SK-MEL-5 (cell line): ENCODE data around the gene DMPK. TPM values are rescaled to one million over a fixed set of nuclear protein-coding genes. Genes with fewer than 3 reads are reported as not detected.
A peak's percentile ranks its signal among the peaks of the same experiment; 100 is the strongest.
"Not testable (repeated sequence)": the region's sequence is repeated elsewhere in the genome, so short reads cannot be mapped to it uniquely, and the experiment has no call there.

Source experiments
- DNase-seq: peaks from one replicate; pipeline ENCODE4 v3.0.0-alpha.2; 2016; ENCODE audit warnings: low read depth, low spot score
- in situ Hi-C: cut with HindIII; loops from 2 replicates; pipeline ENCODE4 v1.10.0; 2016; ENCODE audit warnings: low sequenced_read_pairs, high pct_unique_total_duplicates, low pct_unique_long_range_greater_than_20kb
- total RNA-seq: library from RNA; depleted of rRNA; stranded (reverse); fragments of >200 nt; shearing (Covaris generic); gene quantifications from 2 replicates; pipeline ENCODE4 v1.2.3, GENCODE V29; 2014

DMPK gene
- total RNA-seq, 1 experiment from 2014 or later = 5.1 TPM

DNA sequence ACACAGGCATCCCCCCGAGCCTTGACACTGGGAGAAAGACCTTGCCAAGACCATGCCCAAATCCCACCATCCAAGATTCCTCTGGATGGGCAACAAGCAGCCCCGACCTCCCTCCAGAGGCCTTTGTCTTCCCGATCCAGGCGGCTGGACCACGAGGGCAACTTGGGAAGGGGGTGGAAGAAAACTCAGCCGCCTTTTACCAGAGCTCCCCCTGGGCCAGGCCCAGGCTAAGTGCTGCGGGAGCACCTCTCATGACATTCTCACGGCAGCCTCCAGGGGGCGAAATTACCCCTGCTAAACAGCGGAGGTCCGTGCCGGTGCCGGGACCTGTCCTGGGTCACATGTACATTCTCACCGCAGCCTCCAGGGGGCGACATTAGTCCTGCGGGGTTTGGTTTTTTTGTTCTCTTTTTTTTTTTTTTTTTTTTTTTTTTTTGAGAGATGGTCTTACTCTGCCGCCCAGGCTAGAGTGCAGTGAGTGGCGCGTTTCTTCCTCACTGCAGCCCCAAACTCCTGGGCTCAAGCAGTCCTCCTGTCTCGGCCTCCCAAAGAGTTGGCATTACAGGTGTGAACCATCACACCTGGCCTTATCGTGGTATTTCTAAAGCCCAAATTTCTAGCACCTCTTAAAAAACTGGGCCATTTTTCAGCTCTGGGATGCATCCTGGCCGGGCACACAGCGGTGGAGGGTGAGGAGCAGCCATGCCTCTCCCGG lies 34.9 kb upstream of the DMPK start:
- in situ Hi-C loops = no loop called here

GRCh38 chr19:45816236-45817009 lies 34.1 kb upstream of the DMPK start:
- in situ Hi-C loops = no loop called here
- no peak for DNase-seq

More for the DNA sequence above, 34.9 kb upstream of the DMPK start:
- peak; percentile 93 for DNase-seq

GRCh38 chr19:45815481-45816216 lies 33.4 kb upstream of the DMPK start:
- in situ Hi-C loops = no loop called here
- no peak for DNase-seq

DNA sequence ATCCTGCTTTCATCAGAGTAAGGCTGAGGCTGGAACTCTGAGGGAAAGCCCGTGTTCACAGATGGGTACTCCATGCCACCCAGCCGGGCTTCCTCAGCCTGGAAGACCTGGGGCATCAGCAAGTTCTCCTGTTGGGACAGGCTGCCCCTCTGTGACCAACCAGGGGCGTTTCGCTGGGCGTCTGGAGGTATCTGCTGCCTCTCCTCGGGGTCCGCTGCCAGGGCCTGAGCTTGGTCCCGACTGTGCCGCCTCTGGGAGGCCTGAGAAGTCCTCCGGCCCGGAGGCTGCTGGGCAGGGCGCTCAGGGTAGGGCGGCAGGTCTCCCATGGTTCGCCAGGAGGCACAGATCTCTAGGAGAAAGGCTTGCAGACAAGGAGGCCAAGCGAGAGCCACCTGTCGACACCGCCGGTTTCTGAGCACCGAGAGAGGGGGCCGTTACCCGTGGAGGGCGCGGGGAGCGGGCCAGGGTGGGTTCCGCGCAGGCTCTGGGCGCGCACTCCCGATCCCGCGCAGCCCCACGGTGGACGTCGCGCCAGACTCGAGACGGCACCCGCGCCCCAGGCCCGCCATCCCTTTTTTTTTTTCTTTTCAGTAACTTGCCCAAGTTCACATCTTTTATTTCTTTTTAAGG lies 32.7 kb upstream of the DMPK start, which contains the start of gene RSPH6A:
Gene RSPH6A, minus strand, starts transcription at position 458 of the 630 bp plus-strand sequence. Its CDS starts 132 bp downstream, at position 326.
- in situ Hi-C loops = no loop called here
- DNase-seq = no peak

DNA sequence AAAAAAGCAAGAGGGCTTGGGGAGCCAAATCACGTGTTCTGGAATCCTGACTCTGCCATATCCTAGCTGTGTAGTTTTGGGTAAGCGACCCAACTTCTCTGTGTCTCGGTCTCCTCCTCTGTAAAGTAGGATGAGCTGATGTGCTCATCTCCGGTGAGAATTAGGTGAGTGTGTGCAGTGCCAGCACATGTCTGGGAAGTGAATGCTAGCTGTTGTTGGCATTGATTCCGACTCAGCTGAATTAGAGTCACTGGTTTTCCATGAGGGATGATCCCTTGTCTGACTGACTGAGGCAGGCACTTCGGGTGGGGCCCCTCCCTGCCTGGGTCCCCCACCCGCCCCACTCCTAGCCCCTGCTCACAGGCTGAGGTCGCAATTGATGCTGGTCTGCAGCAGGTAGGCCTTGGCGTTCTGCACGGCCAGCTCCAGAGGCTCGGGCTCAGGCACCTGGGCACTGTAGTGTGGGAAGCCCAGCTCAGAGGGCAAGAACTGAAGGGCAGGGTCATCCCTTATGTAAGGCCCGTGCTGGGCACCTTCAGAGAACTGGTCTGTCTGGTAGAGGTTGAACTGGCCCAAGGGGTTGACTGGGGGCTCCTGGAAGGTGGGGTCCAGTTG lies 32.0 kb upstream of the DMPK start:
- no peak for DNase-seq
- in situ Hi-C loops = no loop called here

DNA sequence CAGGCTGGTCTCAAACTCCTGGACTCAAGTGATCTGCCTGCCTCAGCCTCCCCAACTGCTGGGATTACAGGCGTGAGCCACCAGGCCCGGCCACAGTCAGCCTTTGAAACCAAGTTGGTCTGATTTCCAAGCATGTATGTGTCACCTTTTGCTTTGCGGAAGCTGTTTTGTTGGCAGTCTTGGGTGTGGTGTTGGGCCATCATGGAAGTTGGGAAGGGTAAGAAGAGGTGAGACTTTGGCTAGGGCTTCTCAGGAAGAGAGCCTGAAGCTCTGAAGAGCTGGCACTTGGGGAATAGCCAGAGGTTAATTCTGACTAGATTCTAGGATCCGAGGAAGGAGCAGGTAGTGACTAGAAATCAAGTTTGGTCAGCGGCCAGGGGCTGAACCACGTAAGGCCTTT lies 30.0 kb upstream of the DMPK start:
- no peak for DNase-seq
- in situ Hi-C loops = no loop called here

- no peak for DNase-seq
- in situ Hi-C loops = no loop called here
These were observed 27.4 kb upstream of the DMPK start for GRCh38 chr19:45809643-45810159.

- no peak for DNase-seq
- in situ Hi-C loops = no loop called here
These were observed 23.4 kb upstream of the DMPK start for GRCh38 chr19:45805719-45806118.

GRCh38 chr19:45804959-45805230 lies 22.6 kb upstream of the DMPK start:
- in situ Hi-C loops = no loop called here

DNA sequence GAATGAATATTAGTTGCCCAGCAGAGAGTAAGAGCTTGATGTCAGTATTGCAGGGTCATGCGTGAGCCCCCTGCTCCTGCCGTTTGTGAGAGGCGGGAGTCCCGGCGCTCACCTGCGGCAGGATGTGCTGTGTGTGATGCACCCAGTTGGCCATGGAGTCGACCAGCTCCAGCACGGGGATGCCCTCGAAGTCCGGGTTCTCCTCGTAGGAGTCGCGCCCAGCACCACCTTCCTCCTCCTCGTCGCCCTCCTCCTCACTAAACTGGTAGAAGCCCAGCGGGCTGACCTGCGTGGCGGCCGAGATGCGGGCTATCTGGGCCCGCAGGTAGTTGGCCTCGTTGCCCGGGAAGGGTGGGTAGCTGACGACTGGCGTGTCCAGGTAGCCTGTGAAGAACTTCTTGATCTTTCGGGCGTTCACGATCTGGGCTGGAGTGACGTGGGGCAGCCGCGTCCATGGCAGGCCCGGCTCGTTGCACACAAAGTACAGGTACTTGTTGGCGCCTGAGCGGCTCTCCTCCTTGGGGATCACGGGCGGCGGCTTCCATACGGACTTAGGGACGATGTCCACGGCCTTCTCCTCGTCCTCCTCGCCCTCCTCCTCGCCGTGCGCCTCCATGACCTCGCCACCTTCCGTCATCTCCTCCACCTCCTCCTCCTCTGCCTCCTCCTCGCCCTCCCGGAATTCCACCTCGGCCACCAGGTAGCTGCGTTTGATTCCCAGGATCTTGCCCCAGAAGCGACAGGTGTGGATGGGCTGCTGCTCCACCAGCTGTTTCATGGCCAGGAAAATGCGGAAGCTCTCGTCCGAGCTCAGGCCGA lies 22.1 kb upstream of the DMPK start:
- in situ Hi-C loops = no loop called here

More at GRCh38 chr19:45804959-45805230, 22.6 kb upstream of the DMPK start:
- DNase-seq = no peak

GRCh38 chr19:45801603-45802175 lies 19.4 kb upstream of the DMPK start:
- in situ Hi-C loops = no loop called here
- DNase-seq = no peak

More for the DNA sequence above, 22.1 kb upstream of the DMPK start:
- no peak for DNase-seq

DNA sequence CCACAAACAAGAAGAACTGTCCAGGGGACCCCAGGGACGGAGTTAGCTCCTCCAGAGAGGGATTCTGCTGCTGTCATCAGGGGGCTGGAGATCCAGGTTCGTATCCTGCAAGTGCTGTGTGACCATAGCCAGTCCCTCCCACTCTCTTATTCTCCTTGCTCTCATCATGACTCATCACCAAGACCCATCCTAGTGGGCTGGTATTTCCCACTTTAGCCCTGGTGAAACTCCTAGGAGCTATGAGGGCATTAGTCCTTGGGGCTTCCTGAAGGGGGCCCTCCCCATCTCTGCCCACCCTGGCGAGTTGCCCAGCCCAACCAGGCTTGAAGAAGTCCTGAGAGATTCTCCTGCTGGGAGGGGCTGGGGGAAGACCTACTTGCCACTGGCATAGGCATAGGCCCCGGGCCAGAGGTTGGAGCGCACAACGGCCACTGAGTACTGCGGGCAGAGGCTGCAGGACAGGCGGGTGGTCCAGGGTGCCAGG lies 17.8 kb upstream of the DMPK start:
- no peak for DNase-seq
- in situ Hi-C loops = no loop called here

DNA sequence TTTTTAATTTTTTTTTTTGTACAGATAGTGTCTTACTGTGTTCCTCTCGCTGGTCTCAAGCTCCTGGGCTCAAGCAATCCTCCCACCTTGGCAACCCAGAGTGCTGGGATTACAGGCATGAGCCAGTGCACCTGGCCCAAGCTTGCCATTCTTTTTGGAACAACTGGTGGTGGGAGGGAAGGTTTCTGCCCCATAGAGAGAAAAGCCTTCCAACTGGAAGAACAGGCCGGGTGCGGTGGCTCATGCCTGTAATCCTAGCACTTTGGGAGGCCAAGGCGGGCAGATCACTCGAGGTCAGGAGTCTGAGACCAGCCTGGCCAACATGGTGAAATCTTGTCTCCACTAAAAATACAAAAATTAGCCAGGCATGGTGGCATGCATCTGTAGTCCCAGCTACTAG lies 17.3 kb upstream of the DMPK start:
- in situ Hi-C loops, DNase-seq: not testable (repeated sequence)

DNA sequence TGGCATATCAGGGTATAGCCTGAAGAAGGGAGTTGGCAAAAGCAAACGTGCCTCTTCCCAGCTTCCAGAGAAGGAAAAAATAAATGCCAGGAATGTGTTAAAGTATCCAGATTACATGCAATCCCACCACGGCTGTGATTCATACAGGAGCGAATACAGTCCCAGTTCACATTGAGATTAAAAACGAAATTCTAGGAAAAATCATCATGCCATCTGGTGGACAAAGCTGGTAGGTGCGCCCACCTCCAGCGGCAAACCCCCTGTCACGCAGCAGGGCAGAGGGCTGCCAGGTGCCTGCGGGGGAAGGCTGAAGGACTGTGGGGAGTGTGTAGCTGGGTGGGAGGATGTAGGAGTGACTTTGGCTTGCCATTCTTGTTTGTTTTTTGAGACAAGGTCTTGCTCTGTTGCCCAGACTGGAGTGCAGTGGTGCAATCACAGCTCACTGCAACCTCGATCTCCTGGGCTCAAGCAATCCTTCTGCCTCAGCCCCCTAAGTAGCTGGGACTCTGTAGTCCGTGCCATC lies 16.8 kb upstream of the DMPK start:
- peak; percentile 75 for DNase-seq
- in situ Hi-C loops = no loop called here

- DNase-seq = no peak
- in situ Hi-C loops = no loop called here
These were observed 12.3 kb upstream of the DMPK start for GRCh38 chr19:45794627-45795026.

- in situ Hi-C loops = no loop called here
These were observed 11.6 kb upstream of the DMPK start for GRCh38 chr19:45793876-45794275.

More at GRCh38 chr19:45793876-45794275, 11.6 kb upstream of the DMPK start:
- no peak for DNase-seq
